GM19043 (cell line): ENCODE data around the gene PKHD1.
"Not testable (repeated sequence)": the region's sequence is repeated elsewhere in the genome, so short reads cannot be mapped to it uniquely, and the experiment has no call there.

Experiments used
- ATAC-seq: cut with Tn5 transposase; IDR thresholded peaks from one replicate; pipeline ENCODE4 v1.9.1; 2021; ENCODE audit warnings: low read depth; ENCODE audit not compliant: unreplicated experiment

The PKHD1 gene

GRCh38 chr6:51936531-51937290 lies 150.7 kb downstream of the PKHD1 start:
- ATAC-seq, result no peak

GRCh38 chr6:51934098-51934497 lies 153.3 kb downstream of the PKHD1 start:
- no peak for ATAC-seq

- no peak for ATAC-seq
These were observed 154.5 kb downstream of the PKHD1 start for GRCh38 chr6:51932956-51933355.

GRCh38 chr6:51930602-51931001 lies 156.8 kb downstream of the PKHD1 start:
- ATAC-seq, result no peak

- ATAC-seq, result no peak
These were observed 157.4 kb downstream of the PKHD1 start for GRCh38 chr6:51929934-51930574.

GRCh38 chr6:51928320-51928719 lies 159.1 kb downstream of the PKHD1 start:
- ATAC-seq, result no peak

GRCh38 chr6:51927450-51927849 lies 160.0 kb downstream of the PKHD1 start:
- no peak for ATAC-seq

- ATAC-seq, result no peak
These were observed 161.3 kb downstream of the PKHD1 start for GRCh38 chr6:51926125-51926524.

GRCh38 chr6:51922479-51922878 lies 164.9 kb downstream of the PKHD1 start:
- not testable (repeated sequence) for ATAC-seq

- ATAC-seq, result not testable (repeated sequence)
These were observed 169.1 kb downstream of the PKHD1 start for GRCh38 chr6:51918347-51918746.

- no peak for ATAC-seq
These were observed 172.3 kb downstream of the PKHD1 start for GRCh38 chr6:51915098-51915497.

GRCh38 chr6:51913265-51913664 lies 174.1 kb downstream of the PKHD1 start:
- ATAC-seq, result no peak

- no peak for ATAC-seq
These were observed 176.6 kb downstream of the PKHD1 start for GRCh38 chr6:51910851-51911250.

GRCh38 chr6:51908243-51908642 lies 179.2 kb downstream of the PKHD1 start:
- ATAC-seq, result no peak

GRCh38 chr6:51901766-51902764 lies 185.3 kb downstream of the PKHD1 start:
- no peak for ATAC-seq

- ATAC-seq, result no peak
These were observed 194.0 kb downstream of the PKHD1 start for GRCh38 chr6:51893366-51893765.

- no peak for ATAC-seq
These were observed 194.7 kb downstream of the PKHD1 start for GRCh38 chr6:51892750-51893149.

- no peak for ATAC-seq
These were observed 195.1 kb downstream of the PKHD1 start for GRCh38 chr6:51892339-51892738.

GRCh38 chr6:51891784-51892183 lies 195.6 kb downstream of the PKHD1 start:
- ATAC-seq, result no peak

- no peak for ATAC-seq
These were observed 199.6 kb downstream of the PKHD1 start for GRCh38 chr6:51887859-51888258.

- ATAC-seq, result no peak
These were observed 201.5 kb downstream of the PKHD1 start for GRCh38 chr6:51885957-51886356.
